ENCODE results near the gene WDCP.
"Not testable (repeated sequence)": the region's sequence is repeated elsewhere in the genome, so short reads cannot be mapped to it uniquely, and the experiment has no call there.

Gene WDCP

GRCh38 chr2:24021122-24021998 is 25.8 kb downstream of the WDCP start:
- DNase-seq: no peak

- DNase-seq: no peak
Measured at GRCh38 chr2:24020244-24020643, 26.9 kb downstream of the WDCP start.

- DNase-seq: no peak
Measured at GRCh38 chr2:24019729-24020128, 27.5 kb downstream of the WDCP start.

- DNase-seq: no peak
Measured at GRCh38 chr2:24018241-24018640, 28.9 kb downstream of the WDCP start.

GRCh38 chr2:24017711-24018110 is 29.5 kb downstream of the WDCP start:
- DNase-seq: no peak

- DNase-seq: no peak
Measured at GRCh38 chr2:24016853-24017703, 30.1 kb downstream of the WDCP start.

GRCh38 chr2:24016376-24016761 is 30.8 kb downstream of the WDCP start:
- no peak for DNase-seq

GRCh38 chr2:24015562-24016375 is 31.4 kb downstream of the WDCP start:
- no peak for DNase-seq

GRCh38 chr2:24014902-24015301 is 32.3 kb downstream of the WDCP start:
- DNase-seq: not testable (repeated sequence)

GRCh38 chr2:24012521-24013188 is 34.5 kb downstream of the WDCP start:
- DNase-seq: no peak

- no peak for DNase-seq
Measured at GRCh38 chr2:24011250-24012104, 35.7 kb downstream of the WDCP start.

GRCh38 chr2:24010477-24011249 is 36.5 kb downstream of the WDCP start:
- no peak for DNase-seq

- no peak for DNase-seq
Measured at GRCh38 chr2:24009680-24010476, 37.3 kb downstream of the WDCP start, which contains the start of gene MFSD2B. Gene MFSD2B (plus strand): TSS chr2:24010085. CDS start chr2:24010097, 12 bp downstream.

GRCh38 chr2:24009367-24009679 is 37.9 kb downstream of the WDCP start:
- no peak for DNase-seq

- DNase-seq: no peak
Measured at GRCh38 chr2:24008672-24009366, 38.4 kb downstream of the WDCP start.

- DNase-seq: no peak
Measured at GRCh38 chr2:24007693-24008092, 39.5 kb downstream of the WDCP start.

- DNase-seq: no peak
Measured at GRCh38 chr2:23994567-23994966, 52.6 kb downstream of the WDCP start.

GRCh38 chr2:23993736-23994269 is 53.4 kb downstream of the WDCP start:
- no peak for DNase-seq

GRCh38 chr2:23992931-23993330 is 54.3 kb downstream of the WDCP start:
- DNase-seq: no peak

Data from activated effector memory CD4-positive, alpha-beta T cell treated with anti-CD3 and anti-CD28 coated beads, Interleukin-2, amount 50 U/mL, for 16 hours (primary cell).